D721Med (cell line): ENCODE results near the gene ACAA2.
"Not testable (repeated sequence)": the region's sequence is repeated elsewhere in the genome, so short reads cannot be mapped to it uniquely, and the experiment has no call there.

Experiments
- DNase-seq: peaks from one replicate; pipeline ENCODE4 v3.0.0; 2011; ENCODE audit warnings: low spot score; ENCODE audit not compliant: insufficient read length
- FAIRE-seq: peaks from 2 replicates; lab custom pipeline; 2011; peaks lifted over from hg19 to GRCh38; lab: Jason Lieb, UNC
- CTCF ChIP-seq: IDR thresholded peaks from 2 replicates; pipeline ENCODE4 v1.5.1; 2012; ENCODE audit warnings: mild to moderate bottlenecking, control low read depth; ENCODE audit not compliant: insufficient read depth; ENCODE audit errors: missing control alignments

Gene ACAA2

GRCh38 chr18:49812286-49813068 is 856 bp downstream of the ACAA2 start:
- no peak for DNase-seq
- no peak for TF ChIP-seq CTCF
- no peak for FAIRE-seq

GRCh38 chr18:49811151-49811938 is 2.0 kb downstream of the ACAA2 start:
- no peak for TF ChIP-seq CTCF
- FAIRE-seq (no peak), DNase-seq (no peak)

GRCh38 chr18:49808553-49809191 is 4.7 kb downstream of the ACAA2 start:
- DNase-seq, FAIRE-seq: not testable (repeated sequence)

- TF ChIP-seq CTCF = no peak
- DNase-seq (no peak), FAIRE-seq (no peak)
These were observed 9.2 kb downstream of the ACAA2 start for GRCh38 chr18:49804096-49804495.

GRCh38 chr18:49802623-49803022 is 10.7 kb downstream of the ACAA2 start:
- no peak for FAIRE-seq
- no peak for DNase-seq

GRCh38 chr18:49800491-49800890 is 12.8 kb downstream of the ACAA2 start:
- DNase-seq = not testable (repeated sequence)

More at GRCh38 chr18:49802623-49803022, 10.7 kb downstream of the ACAA2 start:
- no peak for TF ChIP-seq CTCF

GRCh38 chr18:49799806-49800205 is 13.5 kb downstream of the ACAA2 start:
- DNase-seq, FAIRE-seq: not testable (repeated sequence)

More at GRCh38 chr18:49800491-49800890, 12.8 kb downstream of the ACAA2 start:
- not testable (repeated sequence) for FAIRE-seq

- no peak for TF ChIP-seq CTCF
- DNase-seq (no peak), FAIRE-seq (no peak)
These were observed 15.3 kb downstream of the ACAA2 start for GRCh38 chr18:49798001-49798400.
